Hippocampal formation (tissue), 2 donors: Measurements from ENCODE around the gene RIC3.

Experiments used
- DNase-seq, 2 donors: peaks; one replicate each; lab custom pipeline; 2025; lab: John Stamatoyannopoulos, UW

RIC3 gene

GRCh38 chr11:8168485-8169257, at the start of gene RIC3:
TSS of gene RIC3 (minus strand) at chr11:8169025. CDS start at chr11:8168989, 36 bp downstream.
- DNase-seq, result peak in 1 of 2 donors; percentile 42

DNA sequence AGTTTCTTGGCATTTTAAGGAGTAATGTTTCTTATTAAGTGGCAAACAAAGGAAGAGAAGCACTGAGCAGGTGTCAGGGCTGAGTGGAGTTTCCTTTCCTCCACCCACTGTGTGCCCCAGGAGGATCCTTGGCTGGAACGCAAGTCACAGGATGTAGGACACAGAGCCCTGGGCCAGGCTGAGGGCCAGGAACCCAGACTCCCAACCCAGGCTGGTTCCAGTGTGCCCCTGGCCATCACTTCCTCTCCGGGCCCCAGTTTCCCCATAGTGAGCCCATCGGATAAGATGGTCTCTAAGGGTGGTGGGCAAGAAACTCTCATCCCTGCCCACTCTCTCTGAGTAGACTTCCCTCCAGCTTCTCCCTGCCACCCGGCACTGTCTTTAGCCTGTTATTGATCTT, 49.6 kb upstream of the RIC3 start:
- no peak for DNase-seq

- DNase-seq, result no peak
These were observed 49.1 kb upstream of the RIC3 start for GRCh38 chr11:8217926-8218325.

GRCh38 chr11:8217136-8217535, 48.3 kb upstream of the RIC3 start:
- no peak for DNase-seq

DNA sequence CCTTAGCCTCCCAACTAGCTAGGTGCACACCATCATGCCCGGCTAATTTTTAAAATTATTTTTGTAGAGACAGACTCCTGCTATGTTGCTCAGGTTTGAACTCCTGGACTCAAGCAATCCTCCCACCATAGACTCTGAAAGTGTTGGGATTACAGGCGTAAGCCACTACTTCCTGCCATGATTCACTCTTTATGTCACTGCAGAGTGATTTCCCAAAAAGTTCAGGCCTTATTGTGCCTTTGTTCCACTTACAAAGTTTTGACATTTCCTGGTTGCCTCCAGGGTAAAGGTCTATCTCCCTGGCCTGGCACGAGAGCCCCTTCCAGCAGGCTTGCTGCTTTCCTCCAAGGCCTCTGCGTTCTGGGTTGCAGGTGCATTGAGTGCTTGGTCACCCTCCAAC, 44.6 kb upstream of the RIC3 start:
- DNase-seq, result no peak

- no peak for DNase-seq
These were observed 40.5 kb upstream of the RIC3 start for GRCh38 chr11:8209208-8209807.

DNA sequence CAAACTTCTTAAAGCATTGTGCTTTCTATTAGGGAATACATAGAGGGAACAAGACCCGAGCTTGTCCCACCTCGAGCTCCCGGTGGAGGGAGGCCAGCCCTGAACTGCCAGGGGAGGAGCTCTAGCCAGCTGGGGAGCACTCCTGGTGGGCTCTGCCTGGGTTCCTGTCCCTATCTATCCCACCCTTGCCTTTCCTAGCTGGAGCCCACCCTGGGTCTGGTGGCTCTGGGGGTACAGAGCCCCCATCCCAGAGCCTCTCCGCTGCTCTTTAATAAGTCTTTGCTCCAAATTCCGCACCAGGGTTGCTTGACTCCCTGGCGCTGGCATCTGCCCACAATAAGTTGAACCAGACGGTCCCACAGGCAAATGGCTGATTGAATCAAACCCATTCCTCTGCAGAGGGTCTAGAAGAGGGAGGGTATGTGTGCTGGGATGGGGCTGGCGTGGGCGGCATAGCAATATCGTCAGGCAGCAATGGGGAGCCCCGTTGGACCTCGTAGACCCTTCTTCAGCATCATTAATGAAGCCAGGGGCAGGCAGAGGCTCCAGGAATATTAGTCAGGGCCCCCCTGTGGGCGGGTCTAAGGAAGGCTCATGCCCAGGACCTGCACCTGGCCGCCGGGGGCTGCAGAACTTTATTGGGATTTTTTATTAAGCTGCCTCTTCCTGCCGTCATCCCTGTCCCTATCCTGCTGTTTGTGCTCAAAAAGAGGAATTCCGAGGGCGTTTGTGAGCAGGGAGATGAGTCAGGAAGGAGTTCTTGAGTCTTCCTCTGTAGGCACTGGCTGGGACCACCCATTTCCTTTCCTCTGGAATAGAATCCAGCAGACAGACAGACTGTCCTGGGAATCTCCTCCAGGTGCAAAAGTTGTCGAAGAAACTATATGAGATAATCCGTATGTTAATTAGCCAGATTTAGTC, 38.5 kb upstream of the RIC3 start:
- no peak for DNase-seq

- peak; percentile 66 to 75 for DNase-seq
These were observed 37.6 kb upstream of the RIC3 start for GRCh38 chr11:8206251-8207079.

GRCh38 chr11:8205566-8205965, 36.7 kb upstream of the RIC3 start:
- DNase-seq, result no peak

DNA sequence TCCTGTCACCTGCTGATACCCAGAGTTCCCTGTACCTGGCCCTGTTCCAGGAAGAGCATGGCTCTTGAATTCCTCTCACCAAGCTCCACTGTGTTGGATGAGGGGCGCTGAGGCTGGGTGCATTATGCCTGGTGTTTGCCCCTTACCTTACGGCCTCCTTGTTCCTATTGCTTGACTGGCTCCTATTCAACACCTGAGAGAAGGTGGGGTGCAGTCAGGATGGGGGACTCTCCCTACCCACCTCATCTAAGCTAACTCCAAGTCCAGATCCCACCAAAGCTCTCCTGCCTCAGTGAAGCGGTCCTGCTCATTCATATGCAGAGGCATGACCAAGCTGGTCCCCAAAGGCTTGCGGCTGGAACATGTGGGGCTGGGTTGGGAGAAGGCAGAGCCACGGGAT, 35.8 kb upstream of the RIC3 start:
- no peak for DNase-seq

- DNase-seq, result no peak
These were observed 35.2 kb upstream of the RIC3 start for GRCh38 chr11:8204025-8204424.

DNA sequence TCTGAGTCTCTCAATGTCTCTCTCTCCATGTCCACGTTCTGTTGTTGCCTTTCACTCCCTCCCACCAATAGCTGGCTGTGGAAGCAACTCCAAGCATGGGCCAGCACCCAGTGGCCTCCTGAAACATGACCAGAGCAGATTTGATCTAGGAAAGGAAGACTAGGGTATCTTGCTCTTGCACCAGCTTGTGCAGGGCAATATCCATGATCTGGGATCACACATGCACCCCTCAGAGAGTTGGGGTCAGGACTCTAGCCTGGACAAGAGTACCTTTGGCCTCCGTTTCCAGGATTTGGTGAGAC, 34.5 kb upstream of the RIC3 start:
- no peak for DNase-seq

GRCh38 chr11:8202516-8203413, 33.9 kb upstream of the RIC3 start:
- peak in 1 of 2 donors; percentile 29 for DNase-seq

DNA sequence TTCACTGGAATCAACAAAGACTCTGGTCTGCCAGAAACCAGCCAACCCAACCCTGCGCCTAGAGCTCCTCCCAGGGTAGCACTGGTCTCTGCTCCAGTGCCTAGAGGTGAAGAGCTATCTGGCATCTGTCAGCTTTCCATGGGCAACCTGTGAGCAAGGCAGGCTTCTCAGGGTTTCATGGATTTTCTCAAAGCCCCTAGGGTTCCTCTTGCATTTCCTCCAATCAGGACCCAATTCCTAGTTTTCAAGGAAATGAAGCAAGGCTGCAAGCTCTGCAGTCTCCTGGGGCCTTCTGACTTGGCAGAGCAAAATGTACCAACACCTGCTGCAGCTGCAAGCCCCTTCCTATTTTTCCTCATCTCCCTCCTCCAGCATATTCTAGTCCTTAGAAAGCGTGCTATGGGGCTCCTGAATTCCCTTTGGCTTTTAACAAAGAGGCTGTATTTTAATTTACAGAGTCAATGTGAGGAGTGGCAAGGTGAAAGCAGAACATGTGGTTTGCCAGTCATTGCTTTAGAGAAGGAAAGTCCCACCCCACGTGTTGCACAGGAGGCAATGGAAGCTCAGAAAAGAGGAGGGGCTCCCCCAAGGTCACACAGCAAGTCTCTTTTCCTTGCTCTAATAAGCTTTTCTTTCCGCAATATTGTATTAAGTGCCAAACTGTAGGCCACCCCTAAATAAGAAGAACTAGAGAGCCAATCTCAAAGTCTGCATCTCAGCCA, 33.0 kb upstream of the RIC3 start:
- DNase-seq, result no peak

- no peak for DNase-seq
These were observed 30.9 kb upstream of the RIC3 start for GRCh38 chr11:8199676-8200075.

DNA sequence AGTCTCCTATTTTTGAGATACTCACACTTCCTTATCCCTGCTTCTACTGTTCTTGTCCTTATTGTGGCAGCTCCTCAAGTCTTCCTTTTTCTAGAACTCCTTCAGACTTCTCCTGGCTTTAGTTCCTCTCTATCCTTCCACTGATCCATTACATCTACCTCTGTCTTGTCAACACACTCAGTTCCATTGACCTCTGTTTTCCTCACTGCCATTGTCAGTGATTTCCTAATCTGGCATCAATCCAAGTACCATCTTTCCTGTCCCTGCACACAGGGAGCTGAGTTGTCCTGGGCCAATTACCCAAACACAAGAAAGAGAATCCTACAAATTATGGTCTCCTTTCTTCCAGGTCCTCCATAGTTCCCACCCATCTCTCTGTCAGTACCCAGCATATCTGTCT, 27.9 kb upstream of the RIC3 start:
- no peak for DNase-seq

DNA sequence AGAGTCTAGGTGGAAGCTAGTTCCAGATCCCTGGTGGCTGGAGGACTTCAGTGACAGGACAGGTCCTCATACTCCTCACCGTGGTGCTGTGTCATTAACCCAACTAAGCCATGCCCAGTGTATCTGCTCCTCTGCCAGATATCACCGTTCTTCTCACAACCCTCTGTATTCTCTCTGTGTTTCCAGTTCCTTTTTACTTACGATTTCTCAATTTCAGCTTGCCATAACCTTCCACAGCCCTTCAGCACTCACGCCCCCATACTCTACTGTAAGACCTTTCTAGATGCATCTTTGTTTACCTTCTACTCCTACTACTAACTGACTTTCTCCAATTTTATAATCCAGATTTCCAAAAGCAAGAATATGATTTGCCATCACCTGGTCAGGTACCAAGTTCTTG, 26.1 kb upstream of the RIC3 start:
- DNase-seq, result no peak

DNA sequence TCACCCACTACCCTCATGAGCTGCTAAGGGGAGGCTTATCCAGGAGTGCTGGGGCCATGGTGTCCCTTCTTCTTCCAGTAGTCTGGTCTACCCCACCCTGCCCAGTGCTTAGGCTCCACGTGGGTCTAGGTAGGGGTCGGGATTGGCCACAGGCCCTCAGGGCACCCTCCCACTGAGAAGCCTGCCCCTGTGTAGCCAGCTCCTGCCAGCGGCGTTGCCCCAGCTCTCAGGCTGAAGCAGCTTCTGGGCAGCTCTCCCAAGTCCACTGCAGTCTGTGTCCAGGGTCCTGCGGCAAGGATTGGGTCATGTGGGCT, 24.0 kb upstream of the RIC3 start:
- DNase-seq, result no peak

GRCh38 chr11:8192016-8192895, 23.4 kb upstream of the RIC3 start:
- peak; percentile 62 to 64 for DNase-seq
